H7 (cell line): Measurements from ENCODE around the gene SFT2D1. TPM values are rescaled to one million over a fixed set of nuclear protein-coding genes. Genes with fewer than 3 reads are reported as not detected.

Experiments used
- DNase-seq: peaks from one replicate; pipeline ENCODE4 v3.0.0; 2012
- H3K27me3 ChIP-seq: 2 replicates; pipeline ENCODE4 v1.6.0; 2011; ENCODE audit warnings: mild to moderate bottlenecking, low read length; ENCODE audit not compliant: control insufficient read depth, insufficient read depth
- H3K36me3 ChIP-seq: replicated peaks from 2 replicates; pipeline ENCODE4 v1.5.1; 2011; ENCODE audit warnings: low read length; ENCODE audit not compliant: control insufficient read depth, insufficient read depth
- H3K4me3 ChIP-seq: 2 replicates; pipeline ENCODE4 v1.5.1; 2011; ENCODE audit warnings: low read depth, mild to moderate bottlenecking, control low read depth, low read length, moderate library complexity; ENCODE audit not compliant: insufficient read depth
- total RNA-seq: library from RNA; depleted of rRNA; stranded (reverse); fragments of >200 nt; shearing (Covaris generic); gene quantifications from 2 replicates; pipeline ENCODE4 v1.2.3, GENCODE V29; 2014

The SFT2D1 gene
- total RNA-seq, 1 experiment from 2014 or later, result 58.0 TPM

GRCh38 chr6:166310634-166311033, 31.7 kb downstream of the SFT2D1 start:
- no peak for DNase-seq
- H3K4me3 ChIP-seq, result no peak overlapping the region
- H3K36me3 ChIP-seq, result no peaks in the 10 kb centered on the region
- H3K27me3 ChIP-seq, result peaks cover 46% of the 10 kb centered on the region

- Histone ChIP-seq H3K4me3 (no peak overlapping the region), H3K36me3 (no peaks in the 10 kb centered on the region), H3K27me3 (peaks cover 49% of the 10 kb centered on the region)
- no peak for DNase-seq
These were observed 32.4 kb downstream of the SFT2D1 start for GRCh38 chr6:166309977-166310376.

- H3K4me3 ChIP-seq, result peak overlapping the region; percentile 45
- H3K27me3 ChIP-seq, result peaks cover 49% of the 10 kb centered on the region
- DNase-seq, result no peak
- no peaks in the 10 kb centered on the region for H3K36me3 ChIP-seq
These were observed 33.4 kb downstream of the SFT2D1 start for GRCh38 chr6:166308769-166309589.

DNA sequence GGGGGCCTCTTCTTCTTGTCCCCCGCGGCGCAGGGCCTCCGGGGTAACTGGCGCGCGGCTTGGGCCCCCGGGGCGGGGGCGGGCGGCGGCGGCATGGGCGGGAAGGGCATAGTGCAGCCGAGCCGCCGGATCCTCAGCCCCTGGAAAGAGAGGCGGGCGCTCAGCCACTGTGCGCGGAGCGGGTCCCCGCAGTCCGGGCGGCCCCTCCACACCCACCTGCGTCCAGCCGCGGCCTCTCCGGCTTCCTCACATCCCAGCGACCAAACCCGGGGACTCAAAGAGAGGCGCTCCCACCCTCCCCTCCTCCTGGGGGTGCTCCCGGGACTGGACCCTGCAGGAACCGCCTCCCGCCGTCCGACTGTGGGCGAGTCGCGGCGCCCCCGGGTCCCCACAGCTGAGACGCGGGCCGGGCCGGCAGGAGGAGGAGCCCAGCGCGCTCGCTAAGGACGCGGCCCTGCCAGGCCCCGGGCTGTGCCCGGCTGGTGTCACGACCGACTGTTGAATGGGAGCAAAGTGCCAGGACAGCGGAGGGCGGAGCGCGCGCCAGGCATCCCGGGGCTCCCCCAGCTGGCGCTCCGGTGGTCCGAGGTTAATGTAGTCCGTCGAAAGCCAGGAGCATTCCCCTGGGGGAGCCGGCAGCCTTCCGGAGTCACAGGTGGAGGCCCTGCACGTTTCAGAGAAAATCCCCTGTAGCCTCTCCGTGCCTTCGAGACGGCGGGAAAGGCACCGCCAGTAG, 34.1 kb downstream of the SFT2D1 start, which contains the start of gene PRR18:
PRR18 (minus strand) TSS at position 360 of the 736 bp plus-strand sequence; CDS start at position 110, 250 bp downstream.
- no peaks in the 10 kb centered on the region for H3K36me3 ChIP-seq
- DNase-seq, result peak; percentile 75
- H3K4me3 ChIP-seq, result peak within 1 kb of the TSS; percentile 45
- peaks cover 49% of the 10 kb centered on the region for H3K27me3 ChIP-seq

DNA sequence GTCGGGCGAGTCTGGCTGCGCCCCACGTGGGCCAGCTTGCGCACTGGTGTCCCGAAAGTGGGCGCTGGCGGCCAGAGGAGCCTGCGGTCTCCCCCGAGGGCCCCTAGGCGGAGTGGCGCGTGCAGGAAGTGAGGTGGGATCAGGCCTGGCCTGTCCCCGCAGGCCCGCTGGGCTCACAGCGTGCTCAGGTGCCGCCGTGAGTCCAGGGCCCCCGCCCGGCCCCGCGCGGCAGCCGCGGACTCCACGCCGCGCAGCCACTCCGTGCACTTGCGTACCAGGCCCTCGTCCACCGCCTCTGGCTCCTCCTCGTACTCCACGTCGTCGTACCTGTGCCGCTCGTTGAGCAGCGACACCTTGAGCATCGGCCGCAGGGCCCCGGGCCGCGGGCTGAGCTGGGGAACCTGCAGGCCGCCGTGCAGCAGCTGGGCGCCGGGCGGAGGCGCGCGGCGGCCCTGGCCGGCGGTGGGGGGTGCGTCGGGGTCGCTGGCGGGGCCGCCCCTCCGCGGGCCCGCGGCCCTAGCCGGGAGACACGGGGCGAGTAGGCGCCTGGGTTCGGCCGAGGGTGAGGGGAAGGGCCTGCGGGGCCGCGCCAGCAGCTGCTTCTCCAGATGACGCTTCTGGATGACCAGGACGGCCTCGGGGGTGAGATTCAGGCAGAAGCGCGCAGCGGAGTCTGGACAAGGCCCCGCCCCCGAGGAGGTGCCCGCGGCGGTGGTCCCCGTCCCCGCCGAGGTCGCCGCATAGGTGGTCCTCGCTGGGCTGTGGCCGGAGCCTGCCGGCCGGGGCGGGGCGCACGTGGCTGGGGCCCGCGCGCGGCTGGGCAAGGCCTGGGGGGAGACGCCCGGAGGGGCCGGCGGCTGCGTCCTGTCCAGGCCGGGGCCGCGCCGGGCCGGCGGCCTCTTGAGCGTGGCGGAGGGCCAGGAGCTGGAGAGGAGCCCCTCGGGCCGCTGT, 35.0 kb downstream of the SFT2D1 start:
- Histone ChIP-seq H3K27me3 (peaks cover 49% of the 10 kb centered on the region), H3K36me3 (no peaks in the 10 kb centered on the region), H3K4me3 (peak overlapping the region; percentile 45)
- DNase-seq, result peak; percentile 84

GRCh38 chr6:166306378-166307081, 35.8 kb downstream of the SFT2D1 start:
- Histone ChIP-seq H3K4me3 (no peak overlapping the region), H3K36me3 (no peaks in the 10 kb centered on the region), H3K27me3 (peaks cover 49% of the 10 kb centered on the region)
- DNase-seq, result no peak

GRCh38 chr6:166305562-166306117, 36.7 kb downstream of the SFT2D1 start:
- Histone ChIP-seq H3K4me3 (no peak overlapping the region), H3K36me3 (no peaks in the 10 kb centered on the region), H3K27me3 (peaks cover 49% of the 10 kb centered on the region)
- DNase-seq, result no peak

DNA sequence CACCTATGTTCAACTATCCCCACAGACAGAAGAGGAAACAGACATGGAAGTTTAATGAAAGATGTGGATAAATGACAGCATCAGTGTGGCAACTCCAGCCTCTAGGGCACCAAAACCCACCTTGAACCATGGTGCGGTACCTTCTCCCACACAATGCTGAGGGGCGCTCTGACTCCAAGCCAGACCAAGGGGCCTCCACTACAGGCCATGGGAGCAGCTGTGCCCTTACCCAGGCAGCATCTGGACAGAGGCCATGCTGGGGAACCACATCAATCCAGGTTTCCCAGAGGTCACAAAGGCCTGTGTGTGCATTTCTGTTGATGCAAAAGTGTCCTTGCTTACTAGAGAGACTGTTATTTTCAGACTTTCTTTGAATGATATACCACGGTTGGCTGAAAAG, 38.2 kb downstream of the SFT2D1 start:
- Histone ChIP-seq H3K4me3 (no peak overlapping the region), H3K36me3 (no peaks in the 10 kb centered on the region), H3K27me3 (peaks cover 37% of the 10 kb centered on the region)
- no peak for DNase-seq

- no peak for DNase-seq
- peaks cover 16% of the 10 kb centered on the region for H3K27me3 ChIP-seq
- no peak overlapping the region for H3K4me3 ChIP-seq
- H3K36me3 ChIP-seq, result no peaks in the 10 kb centered on the region
These were observed 40.5 kb downstream of the SFT2D1 start for GRCh38 chr6:166301611-166302529.

- Histone ChIP-seq H3K36me3 (no peaks in the 10 kb centered on the region), H3K27me3 (peaks cover 2% of the 10 kb centered on the region), H3K4me3 (no peak overlapping the region)
- DNase-seq, result no peak
These were observed 41.9 kb downstream of the SFT2D1 start for GRCh38 chr6:166300357-166300987.

DNA sequence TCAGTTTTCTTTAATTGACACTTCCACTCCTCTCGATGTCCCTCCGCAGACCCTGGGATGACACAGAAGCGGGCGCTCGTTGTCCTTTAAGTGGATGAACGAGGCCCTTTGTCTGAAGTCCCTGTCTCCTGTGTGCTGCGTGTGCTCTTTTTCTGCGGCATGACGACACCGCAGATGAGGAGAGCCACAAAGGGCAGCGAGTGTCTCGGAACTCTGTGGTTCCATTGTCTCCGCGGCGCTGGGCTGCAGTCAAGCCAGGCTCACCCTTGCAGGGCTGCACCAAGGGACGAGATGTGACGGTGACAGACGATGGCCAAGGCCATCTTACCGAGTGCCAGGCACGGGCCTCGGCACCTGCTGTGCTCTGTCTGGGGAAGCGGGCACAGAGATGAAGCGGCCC, 44.7 kb downstream of the SFT2D1 start:
- H3K4me3 ChIP-seq, result no peak overlapping the region
- no peak for DNase-seq
- H3K36me3 ChIP-seq, result no peaks in the 10 kb centered on the region
- no peaks in the 10 kb centered on the region for H3K27me3 ChIP-seq

GRCh38 chr6:166296035-166296883, 46.1 kb downstream of the SFT2D1 start:
- DNase-seq, result no peak
- no peak overlapping the region for H3K4me3 ChIP-seq
- no peaks in the 10 kb centered on the region for H3K36me3 ChIP-seq
- no peaks in the 10 kb centered on the region for H3K27me3 ChIP-seq
